Uterus (tissue), 2 donors: ENCODE measurements around the gene F2.

ENCODE experiments used
- POLR2A ChIP-seq, 2 donors: fragments of 450-650 bp; IDR thresholded peaks; one replicate each; pipeline ENCODE4 v1.6.1; 2016; ENCODE audit warnings: antibody characterized with exemption in 2 of 2, mild to moderate bottlenecking in 1 of 2, moderate library complexity in 1 of 2
- TF ChIP-seq, protein P1 (sequence below), 4 experiments: fragments of 200-600 bp in 2 of 4; fragments of 450-650 bp in 2 of 4; sonication (generic) in 2 of 4; IDR thresholded peaks; one replicate each; pipeline ENCODE4 v1.5.1; 2016 to 2019; ENCODE audit warnings: antibody characterized with exemption in 4 of 4, mild to moderate bottlenecking in 2 of 4, moderate library complexity in 1 of 4

DNA sequence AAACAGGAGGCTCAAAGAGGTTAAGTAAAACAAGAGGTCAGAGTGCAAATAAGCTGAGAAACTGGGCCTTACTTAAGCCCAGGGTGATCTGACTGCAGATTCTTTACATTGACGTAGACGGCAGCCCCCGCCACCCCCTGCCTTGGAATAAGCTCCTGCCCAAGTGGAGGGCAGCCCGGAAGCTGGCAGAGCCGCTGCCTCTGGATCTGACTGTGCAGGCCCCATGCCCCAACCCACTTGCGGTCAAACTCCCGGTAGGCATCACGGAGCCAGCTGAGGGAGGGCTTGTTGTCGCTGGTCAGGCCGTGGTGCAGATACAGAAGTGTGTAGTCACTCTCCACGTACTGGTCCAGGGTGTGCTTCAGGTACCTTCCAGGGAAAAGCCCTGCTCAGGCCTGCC, 37.2 kb upstream of the F2 start:
- TF ChIP-seq, protein P1, sequence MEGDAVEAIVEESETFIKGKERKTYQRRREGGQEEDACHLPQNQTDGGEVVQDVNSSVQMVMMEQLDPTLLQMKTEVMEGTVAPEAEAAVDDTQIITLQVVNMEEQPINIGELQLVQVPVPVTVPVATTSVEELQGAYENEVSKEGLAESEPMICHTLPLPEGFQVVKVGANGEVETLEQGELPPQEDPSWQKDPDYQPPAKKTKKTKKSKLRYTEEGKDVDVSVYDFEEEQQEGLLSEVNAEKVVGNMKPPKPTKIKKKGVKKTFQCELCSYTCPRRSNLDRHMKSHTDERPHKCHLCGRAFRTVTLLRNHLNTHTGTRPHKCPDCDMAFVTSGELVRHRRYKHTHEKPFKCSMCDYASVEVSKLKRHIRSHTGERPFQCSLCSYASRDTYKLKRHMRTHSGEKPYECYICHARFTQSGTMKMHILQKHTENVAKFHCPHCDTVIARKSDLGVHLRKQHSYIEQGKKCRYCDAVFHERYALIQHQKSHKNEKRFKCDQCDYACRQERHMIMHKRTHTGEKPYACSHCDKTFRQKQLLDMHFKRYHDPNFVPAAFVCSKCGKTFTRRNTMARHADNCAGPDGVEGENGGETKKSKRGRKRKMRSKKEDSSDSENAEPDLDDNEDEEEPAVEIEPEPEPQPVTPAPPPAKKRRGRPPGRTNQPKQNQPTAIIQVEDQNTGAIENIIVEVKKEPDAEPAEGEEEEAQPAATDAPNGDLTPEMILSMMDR (IDR thresholded peaks at IDR 0.05) = no peak
- TF ChIP-seq POLR2A (IDR thresholded peaks at IDR 0.05) = no peak
